CD4-positive, alpha-beta T cell treated with Interleukin-6 at 100 ng/mL for 8 hours (primary cell): ENCODE measurements around the gene SEC16B.

Source experiments
- DNase-seq: peaks from one replicate; pipeline ENCODE4 v3.0.0-alpha.2; 2020; ENCODE audit warnings: mixed read lengths, low spot score

SEC16B gene

GRCh38 chr1:177976596-177976995 lies 6.7 kb upstream of the SEC16B start:
- DNase-seq, result no peak

- no peak for DNase-seq
Observed at GRCh38 chr1:177975588-177976495, 6.0 kb upstream of the SEC16B start.

- DNase-seq, result no peak
Observed at GRCh38 chr1:177973585-177973984, 3.7 kb upstream of the SEC16B start.

- DNase-seq, result no peak
Observed at GRCh38 chr1:177969109-177969508, 749 bp downstream of the SEC16B start.

GRCh38 chr1:177966199-177966598 lies 3.7 kb downstream of the SEC16B start:
- DNase-seq, result no peak

GRCh38 chr1:177965293-177965692 lies 4.6 kb downstream of the SEC16B start:
- DNase-seq, result no peak

- DNase-seq, result no peak
Observed at GRCh38 chr1:177964336-177964735, 5.5 kb downstream of the SEC16B start.

- DNase-seq, result no peak
Observed at GRCh38 chr1:177960939-177961622, 8.8 kb downstream of the SEC16B start.

GRCh38 chr1:177959811-177960515 lies 9.9 kb downstream of the SEC16B start:
- DNase-seq, result no peak

GRCh38 chr1:177958092-177958491 lies 11.8 kb downstream of the SEC16B start:
- no peak for DNase-seq

GRCh38 chr1:177954076-177954475 lies 15.8 kb downstream of the SEC16B start:
- DNase-seq, result no peak

GRCh38 chr1:177953549-177953948 lies 16.3 kb downstream of the SEC16B start:
- DNase-seq, result no peak

GRCh38 chr1:177952691-177953090 lies 17.2 kb downstream of the SEC16B start:
- DNase-seq, result no peak

- no peak for DNase-seq
Observed at GRCh38 chr1:177952249-177952648, 17.6 kb downstream of the SEC16B start.

GRCh38 chr1:177950506-177950905 lies 19.4 kb downstream of the SEC16B start:
- no peak for DNase-seq

- no peak for DNase-seq
Observed at GRCh38 chr1:177948336-177948972, 21.4 kb downstream of the SEC16B start.

GRCh38 chr1:177947623-177948022 lies 22.2 kb downstream of the SEC16B start:
- no peak for DNase-seq

GRCh38 chr1:177945943-177946650 lies 23.8 kb downstream of the SEC16B start:
- DNase-seq, result no peak

GRCh38 chr1:177944016-177944949 lies 25.6 kb downstream of the SEC16B start:
- no peak for DNase-seq

GRCh38 chr1:177941976-177942375 lies 27.9 kb downstream of the SEC16B start:
- DNase-seq, result no peak
